Panc1 (cell line): Measurements from ENCODE around the gene SYNDIG1L. TPM values are rescaled to one million over a fixed set of nuclear protein-coding genes. Genes with fewer than 3 reads are reported as not detected.

Source experiments
- ATAC-seq: fragments of 200-7000 bp; cut with Tn5 transposase; 2 replicates; pipeline ENCODE4 v1.9.1; 2020; ENCODE audit warnings: mild to moderate bottlenecking, moderate library complexity
- Bru-seq: library from RNA; stranded (reverse); fragments of 400-500 nt; gene quantifications from one replicate; lab custom pipeline; 2021; lab: Mats Ljungman, UMichigan
- BruChase-seq, 2 experiments: library from RNA; stranded (reverse); fragments of 400-500 nt; gene quantifications; one replicate each; lab custom pipeline; 2021; lab: Mats Ljungman, UMichigan
- BruUV-seq: library from RNA; stranded (reverse); fragments of 400-500 nt; replicated peaks from 2 replicates; lab custom pipeline; 2021; lab: Mats Ljungman, UMichigan
- CTCF ChIA-PET: fragments of 300-600 bp; sonication (Branson Sonifier 250); formaldehyde crosslinking; loops from one replicate; lab custom pipeline; 2022; ENCODE audit warnings: antibody characterized with exemption; lab: Charles Lee
- POLR2A ChIA-PET: fragments of 300-600 bp; sonication (Branson Sonifier 250); formaldehyde crosslinking; loops from one replicate; lab custom pipeline; 2022; ENCODE audit warnings: antibody characterized with exemption; lab: Charles Lee
- DNase-seq: peaks from one replicate; pipeline ENCODE4 v3.0.0-alpha.2; 2010; ENCODE audit warnings: low read depth, low spot score
- H3K27ac ChIP-seq: 2 replicates; pipeline ENCODE4 v1.5.1; 2011; ENCODE audit warnings: mild to moderate bottlenecking, low read length, inconsistent platforms
- H3K27me3 ChIP-seq: fragments of 200-500 bp; sonication (Bioruptor generic); 2 replicates; pipeline ENCODE4 v1.6.0; 2014; ENCODE audit warnings: low read length, inconsistent platforms; ENCODE audit not compliant: control insufficient read depth, insufficient read depth
- H3K36me3 ChIP-seq: fragments of 200-500 bp; sonication (Bioruptor generic); 2 replicates; pipeline ENCODE4 v1.5.1; 2014; ENCODE audit warnings: inconsistent platforms, mild to moderate bottlenecking, low read length, moderate library complexity; ENCODE audit not compliant: control insufficient read depth, insufficient read depth
- H3K4me1 ChIP-seq: 2 replicates; pipeline ENCODE4 v1.5.1; 2011; ENCODE audit warnings: inconsistent platforms, mild to moderate bottlenecking, low read length, moderate library complexity; ENCODE audit not compliant: control insufficient read depth, insufficient read depth
- H3K4me3 ChIP-seq, 2 experiments: 2 replicates each; pipeline ENCODE4 v1.5.1; 2011 to 2012; ENCODE audit warnings: low read depth in 2 of 2, low read length in 2 of 2, mild to moderate bottlenecking in 2 of 2, inconsistent platforms in 1 of 2, moderate library complexity in 1 of 2
- H3K9me3 ChIP-seq: fragments of 200-500 bp; sonication (Bioruptor generic); 2 replicates; pipeline ENCODE4 v1.5.1; 2014; ENCODE audit warnings: low read depth, mild to moderate bottlenecking, inconsistent platforms, low read length, moderate library complexity; ENCODE audit not compliant: control insufficient read depth, insufficient read depth
- CTCF ChIP-seq: fragments of 450-650 bp; IDR thresholded peaks from 2 replicates; pipeline ENCODE4 v1.5.1; 2017; ENCODE audit warnings: mild to moderate bottlenecking
- POLR2AphosphoS5 ChIP-seq: IDR thresholded peaks from 2 replicates; pipeline ENCODE4 v1.6.1; 2012; ENCODE audit warnings: mild to moderate bottlenecking, low read depth, low read length, moderate library complexity
- REST ChIP-seq, 2 experiments: IDR thresholded peaks; 2 replicates each; pipeline ENCODE4 v1.6.1; 2011 to 2012; ENCODE audit warnings: low read depth in 2 of 2, control low read depth in 1 of 2, low read length in 1 of 2, mild to moderate bottlenecking in 1 of 2, moderate library complexity in 1 of 2; ENCODE audit not compliant: insufficient read depth in 1 of 2
- SIN3A ChIP-seq: IDR thresholded peaks from 2 replicates; pipeline ENCODE4 v1.6.1; 2012; ENCODE audit warnings: low read depth, mild to moderate bottlenecking, low read length, moderate library complexity, borderline replicate concordance; ENCODE audit not compliant: insufficient read depth
- TCF7L2 ChIP-seq: IDR thresholded peaks from 2 replicates; pipeline ENCODE4 v1.6.1; 2011; ENCODE audit warnings: mild to moderate bottlenecking, low read depth, low read length, inconsistent platforms
- in situ Hi-C: cut with HindIII; loops from 2 replicates; pipeline ENCODE4 v1.10.0; 2016; ENCODE audit warnings: low sequenced_read_pairs, low pct_unique_long_range_greater_than_20kb
- intact Hi-C: fragments of 100-400 bp; cut with micrococcal nuclease; formaldehyde crosslinking; loops from one replicate; pipeline ENCODE4 v1.10.0; 2022; ENCODE audit not compliant: unreplicated experiment
- long read RNA-seq: library from polyadenylated mRNA; unstranded; transcript quantifications from one replicate; pipeline ENCODE4 v2.0.0, GENCODE V29; 2021; ENCODE audit not compliant: unreplicated experiment
- polyA plus RNA-seq: library from polyadenylated mRNA; unstranded; fragments of >200 nt; gene quantifications from one replicate; pipeline ENCODE4 v1.2.1, GENCODE V29; 2012; ENCODE audit warnings: missing spikeins; ENCODE audit not compliant: insufficient read length
- total RNA-seq: library from RNA; stranded (reverse); gene quantifications from one replicate; pipeline ENCODE4 v1.2.1, GENCODE V29; 2021; ENCODE audit not compliant: unreplicated experiment

The SYNDIG1L gene
- total RNA-seq (not detected), Bru-seq, nascent RNA (percentile 10 among the genes with signal in this experiment), BruChase-seq, experiment 1, labeled RNA remaining after a 2-hour chase (percentile 10 among the genes with signal in this experiment), BruChase-seq, experiment 2, labeled RNA remaining after a 6-hour chase (not detected)
- not detected for polyA plus RNA-seq
- long read RNA-seq: 0 reads

DNA sequence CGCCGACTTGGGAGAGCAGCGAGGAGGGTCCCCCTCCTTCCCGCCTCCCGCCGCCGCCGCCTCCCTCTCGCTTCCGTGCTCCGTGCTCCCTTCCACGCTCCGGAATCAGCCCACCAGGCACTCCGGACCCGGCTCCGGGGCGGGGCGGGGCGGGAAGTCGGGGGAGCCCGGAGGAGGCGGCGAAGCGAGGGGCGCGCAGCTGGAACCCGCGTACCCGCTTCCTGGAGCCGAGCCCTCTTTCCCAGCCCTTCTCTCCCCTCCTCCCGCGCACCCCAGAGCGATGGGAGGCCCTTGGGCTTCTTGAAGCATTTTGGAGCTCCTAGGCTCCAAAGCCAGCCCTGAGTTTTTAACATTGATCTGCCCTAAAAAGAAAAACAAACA is at the start of gene SYNDIG1L:
TSS of gene SYNDIG1L (minus strand) at position 9 of the 381 bp plus-strand sequence. CDS start 16,466 bp downstream, outside the sequence.
- ATAC-seq (no peak), DNase-seq (no peak)
- no peaks in the 10 kb centered on the region for H3K4me1 ChIP-seq
- no peaks in the 10 kb centered on the region for H3K9me3 ChIP-seq
- H3K36me3 ChIP-seq: no peaks in the 10 kb centered on the region
- BruUV-seq: no TSS peak
- CTCF ChIA-PET: no interaction called here
- TF ChIP-seq TCF7L2: no peak
- TF ChIP-seq REST (IDR thresholded peaks at IDR 0.05; ENCODE audit: insufficient read depth in 1 of 2, low read depth in 2 of 2, low read length in 1 of 2): no peak
- no peak for TF ChIP-seq SIN3A
- no peak for TF ChIP-seq CTCF
- no peak for TF ChIP-seq POLR2AphosphoS5
- peaks cover 6% of the 10 kb centered on the region; the same call in 1 of the 2 replicates for H3K27me3 ChIP-seq
- no peak within 1 kb of the TSS for H3K4me3 ChIP-seq
- POLR2A ChIA-PET: no interaction called here
- in situ Hi-C loops: no loop called here
- intact Hi-C loops: no loop called here
- H3K27ac ChIP-seq: no peak within 1 kb of the TSS

GRCh38 chr14:74475678-74476077 is 49.7 kb upstream of the SYNDIG1L start:
- no peaks in the 10 kb centered on the region for H3K4me1 ChIP-seq
- ChIA-PET POLR2A (no interaction called here), CTCF (no interaction called here)
- in situ Hi-C loops: no loop called here
- H3K4me3 ChIP-seq: no peak overlapping the region
- DNase-seq: no peak
- ATAC-seq: no peak
- H3K27me3 ChIP-seq: no peaks in the 10 kb centered on the region
- no peaks in the 10 kb centered on the region for H3K9me3 ChIP-seq
- intact Hi-C loops: no loop called here
- H3K36me3 ChIP-seq: no peaks in the 10 kb centered on the region
- BruUV-seq: no TSS peak
- no peak for TF ChIP-seq REST (IDR thresholded peaks at IDR 0.05; ENCODE audit: insufficient read depth in 1 of 2, low read depth in 2 of 2, low read length in 1 of 2)
- TF ChIP-seq TCF7L2: no peak
- no peak for TF ChIP-seq CTCF
- TF ChIP-seq SIN3A: no peak
- no peak for TF ChIP-seq POLR2AphosphoS5
- no peak overlapping the region for H3K27ac ChIP-seq
